ENCODE data around the gene ACER3. TPM values are rescaled to one million over a fixed set of nuclear protein-coding genes. Genes with fewer than 3 reads are reported as not detected.

The ACER3 gene
- polyA plus RNA-seq, 3 donors, result 22.9 to 45.4 (median 23.6) TPM

- Histone ChIP-seq H3K79me2 (ENCODE audit: insufficient read depth, low read length) (peaks cover 99% of the 10 kb centered on the region), H4K20me1 (ENCODE audit: insufficient read depth, low read length) (peaks cover 100% of the 10 kb centered on the region), H3K4me3 (replicated peaks in 1 of 3; ENCODE audit: low read depth in 2 of 3, low read length in 3 of 3) (no peak overlapping the region), H3K9ac (ENCODE audit: insufficient read depth, low read length, poor library complexity, severe bottlenecking) (no peak overlapping the region), H3K36me3 (replicated peaks in 1 of 2; ENCODE audit: control insufficient read depth in 1 of 2, insufficient read depth in 2 of 2, low read length in 2 of 2) (peaks cover 0 to 13% of the 10 kb centered on the region in 2 donors), H2AFZ (ENCODE audit: insufficient read depth, low read depth, low read length, poor library complexity, severe bottlenecking) (no peak overlapping the region), H3K27me3 (ENCODE audit: control insufficient read depth in 2 of 2, insufficient read depth in 2 of 2, low read length in 2 of 2) (no peaks in the 10 kb centered on the region), H3K27ac (ENCODE audit: low read depth in 1 of 2, low read length in 2 of 2) (no peak overlapping the region), H3K9me3 (replicated peaks in 1 of 2; ENCODE audit: control insufficient read depth in 1 of 2, insufficient read depth in 1 of 2, low read length in 2 of 2) (no peaks in the 10 kb centered on the region), H3K4me1 (ENCODE audit: control insufficient read depth in 1 of 2, insufficient read depth in 2 of 2, low read length in 2 of 2) (peaks cover 16% of the 10 kb centered on the region in 2 donors), H3K4me2 (replicated peaks; ENCODE audit: extremely low read depth, low read length, poor library complexity, severe bottlenecking) (no peak overlapping the region)
- H3K9me3 Mint-ChIP-seq, result peaks cover 0 to 3% (median 0%) of the 10 kb centered on the region in 7 donors
- H3K27ac Mint-ChIP-seq, result peak overlapping the region in 3 of 7 donors; percentile 18 to 77 (median 30)
- no peaks in the 10 kb centered on the region for H3K27me3 Mint-ChIP-seq (ENCODE audit: low read depth in 3 of 3)
- peaks cover 25 to 47% of the 10 kb centered on the region in 2 donors for H3K36me3 Mint-ChIP-seq
- TF ChIP-seq, protein P1, sequence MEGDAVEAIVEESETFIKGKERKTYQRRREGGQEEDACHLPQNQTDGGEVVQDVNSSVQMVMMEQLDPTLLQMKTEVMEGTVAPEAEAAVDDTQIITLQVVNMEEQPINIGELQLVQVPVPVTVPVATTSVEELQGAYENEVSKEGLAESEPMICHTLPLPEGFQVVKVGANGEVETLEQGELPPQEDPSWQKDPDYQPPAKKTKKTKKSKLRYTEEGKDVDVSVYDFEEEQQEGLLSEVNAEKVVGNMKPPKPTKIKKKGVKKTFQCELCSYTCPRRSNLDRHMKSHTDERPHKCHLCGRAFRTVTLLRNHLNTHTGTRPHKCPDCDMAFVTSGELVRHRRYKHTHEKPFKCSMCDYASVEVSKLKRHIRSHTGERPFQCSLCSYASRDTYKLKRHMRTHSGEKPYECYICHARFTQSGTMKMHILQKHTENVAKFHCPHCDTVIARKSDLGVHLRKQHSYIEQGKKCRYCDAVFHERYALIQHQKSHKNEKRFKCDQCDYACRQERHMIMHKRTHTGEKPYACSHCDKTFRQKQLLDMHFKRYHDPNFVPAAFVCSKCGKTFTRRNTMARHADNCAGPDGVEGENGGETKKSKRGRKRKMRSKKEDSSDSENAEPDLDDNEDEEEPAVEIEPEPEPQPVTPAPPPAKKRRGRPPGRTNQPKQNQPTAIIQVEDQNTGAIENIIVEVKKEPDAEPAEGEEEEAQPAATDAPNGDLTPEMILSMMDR (IDR thresholded peaks at IDR 0.05), result no peak
- DNase-seq, result no peak
- H3K4me3 Mint-ChIP-seq, result no peak overlapping the region
- H3K4me1 Mint-ChIP-seq, result peaks cover 29% of the 10 kb centered on the region
- intact Hi-C loops (cut with micrococcal nuclease), result no loop called here
- no CpG with 5 or more reads among the region's 2 CpGs for WGBS (ENCODE audit: insufficient coverage)
Observed at GRCh38 chr11:76880314-76880713, 19.6 kb downstream of the ACER3 start.

DNA sequence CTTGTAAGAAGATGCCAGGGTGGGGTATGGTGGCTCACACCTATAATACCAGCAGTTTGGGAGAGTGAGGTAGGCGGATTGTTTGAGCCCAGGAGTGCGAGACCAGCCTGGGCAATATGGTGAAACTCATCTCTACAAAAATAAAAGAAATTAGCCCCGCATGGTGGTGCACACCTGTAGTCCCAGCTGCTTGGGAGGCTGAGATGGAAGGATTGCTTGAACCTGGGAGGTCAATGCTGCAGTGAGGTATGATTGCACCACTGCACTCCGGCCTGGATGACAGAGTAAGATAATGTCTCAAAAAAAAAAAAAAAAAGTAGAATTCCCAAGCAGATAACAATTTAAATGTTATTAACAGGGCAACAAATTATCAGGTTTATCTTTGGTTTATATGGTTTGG lies 20.2 kb downstream of the ACER3 start:
- intact Hi-C loops (cut with micrococcal nuclease), result no loop called here
- no peaks in the 10 kb centered on the region for H3K27me3 Mint-ChIP-seq (ENCODE audit: low read depth in 3 of 3)
- Histone ChIP-seq H3K79me2 (ENCODE audit: insufficient read depth, low read length) (peaks cover 99% of the 10 kb centered on the region), H3K4me2 (replicated peaks; ENCODE audit: extremely low read depth, low read length, poor library complexity, severe bottlenecking) (no peak overlapping the region), H3K4me1 (ENCODE audit: control insufficient read depth in 1 of 2, insufficient read depth in 2 of 2, low read length in 2 of 2) (peaks cover 22% of the 10 kb centered on the region in 2 donors), H2AFZ (ENCODE audit: insufficient read depth, low read depth, low read length, poor library complexity, severe bottlenecking) (no peak overlapping the region), H3K27ac (ENCODE audit: low read depth in 1 of 2, low read length in 2 of 2) (no peak overlapping the region), H3K27me3 (ENCODE audit: control insufficient read depth in 2 of 2, insufficient read depth in 2 of 2, low read length in 2 of 2) (no peaks in the 10 kb centered on the region), H4K20me1 (ENCODE audit: insufficient read depth, low read length) (peaks cover 100% of the 10 kb centered on the region), H3K4me3 (replicated peaks in 1 of 3; ENCODE audit: low read depth in 2 of 3, low read length in 3 of 3) (no peak overlapping the region), H3K9ac (ENCODE audit: insufficient read depth, low read length, poor library complexity, severe bottlenecking) (no peak overlapping the region), H3K36me3 (replicated peaks in 1 of 2; ENCODE audit: control insufficient read depth in 1 of 2, insufficient read depth in 2 of 2, low read length in 2 of 2) (peaks cover 0 to 13% of the 10 kb centered on the region in 2 donors), H3K9me3 (replicated peaks in 1 of 2; ENCODE audit: control insufficient read depth in 1 of 2, insufficient read depth in 1 of 2, low read length in 2 of 2) (no peaks in the 10 kb centered on the region)
- H3K4me1 Mint-ChIP-seq, result peaks cover 35% of the 10 kb centered on the region
- peaks cover 24 to 40% of the 10 kb centered on the region in 2 donors for H3K36me3 Mint-ChIP-seq
- WGBS (ENCODE audit: insufficient coverage), result no CpG with 5 or more reads among the region's 4 CpGs
- H3K9me3 Mint-ChIP-seq, result peaks cover 0 to 3% (median 0%) of the 10 kb centered on the region in 7 donors
- no peak overlapping the region for H3K4me3 Mint-ChIP-seq
- DNase-seq, result no peak
- no peak overlapping the region for H3K27ac Mint-ChIP-seq
- TF ChIP-seq, protein P1 (IDR thresholded peaks at IDR 0.05), result no peak

All from CD14-positive monocyte (primary cell).